Measurements from ENCODE around the gene NTM. TPM values are rescaled to one million over a fixed set of nuclear protein-coding genes. Genes with fewer than 3 reads are reported as not detected.

The NTM gene
- total and polyA plus RNA-seq, 2 of the 8 experiments (the other 6 are each of a cell fraction or from before 2014, with no cell fraction given) = 13.4 to 20.0 TPM

GRCh38 chr11:132208477-132209055 is 838.2 kb downstream of the NTM start (continued):
- no peak for TF ChIP-seq CHD7 (IDR thresholded peaks at IDR 0.05; ENCODE audit: insufficient replicate concordance, low read length)
- TF ChIP-seq TAF7 (optimal IDR thresholded peaks at IDR 0.05; ENCODE audit: borderline replicate concordance, low read depth, low read length) = no peak
